ENCODE measurements around the gene ARL10. TPM values are rescaled to one million over a fixed set of nuclear protein-coding genes. Genes with fewer than 3 reads are reported as not detected.
"Not testable (repeated sequence)": the region's sequence is repeated elsewhere in the genome, so short reads cannot be mapped to it uniquely, and the experiment has no call there.

Gene ARL10
- total and polyA plus RNA-seq, 4 donors: 1.5 to 13.4 (median 4.3) TPM

DNA sequence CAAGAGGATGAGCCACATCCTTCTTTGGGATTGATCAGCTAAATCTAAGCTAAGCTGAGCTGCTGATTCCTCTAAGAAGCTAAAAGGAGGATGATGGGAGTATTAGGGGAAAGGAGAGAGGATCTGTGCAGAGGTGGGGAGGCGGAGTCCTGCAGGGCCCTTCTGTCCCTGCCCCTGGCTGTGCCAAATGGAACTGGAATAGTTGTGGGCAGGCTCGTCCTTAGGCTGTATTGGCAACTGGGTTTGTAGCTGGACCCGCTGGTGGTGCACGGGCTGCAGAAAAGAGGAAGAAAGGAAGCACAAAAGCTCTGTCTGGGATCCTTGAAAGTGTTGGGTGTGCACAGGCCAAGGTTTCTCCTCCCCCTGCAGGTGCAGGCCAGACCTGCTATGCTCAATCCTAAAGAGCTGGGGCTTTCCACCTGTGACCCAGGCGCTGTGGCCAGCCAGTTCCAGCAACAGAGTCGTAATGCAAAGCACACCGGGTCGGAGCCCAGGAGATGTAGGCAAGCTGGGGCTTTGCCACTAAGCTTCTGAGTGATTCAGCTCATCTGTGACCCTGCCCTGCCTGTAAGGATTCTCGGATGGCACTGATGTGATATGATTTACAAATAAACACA lies 41.3 kb downstream of the ARL10 start:
- 91 to 94% methylated on average over 9 of the region's 9 CpGs for WGBS, 2 donors

GRCh38 chr5:176407456-176408251 lies 42.4 kb downstream of the ARL10 start:
- WGBS, 2 donors: 94 to 99% methylated on average over 6 of the region's 6 CpGs
- Histone ChIP-seq H3K9ac (ENCODE audit: insufficient read depth in 1 of 2, low read length in 2 of 2) (no peak overlapping the region), H3K27ac (ENCODE audit: low read depth in 1 of 2, low read length in 1 of 2) (no peak overlapping the region), H3K27me3 (ENCODE audit: control insufficient read depth in 3 of 3, insufficient read depth in 3 of 3, low read length in 2 of 3) (no peaks in the 10 kb centered on the region), H3K4me1 (ENCODE audit: control insufficient read depth in 5 of 5, insufficient read depth in 5 of 5, low read length in 5 of 5) (peaks cover 0 to 8% (median 0%) of the 10 kb centered on the region in 5 donors), H3K36me3 (ENCODE audit: control insufficient read depth in 4 of 4, insufficient read depth in 4 of 4, low read length in 4 of 4) (peaks cover 0 to 24% (median 6%) of the 10 kb centered on the region in 4 donors), H3K9me3 (ENCODE audit: control insufficient read depth in 4 of 4, insufficient read depth in 3 of 4, low read length in 3 of 4) (no peaks in the 10 kb centered on the region), H3K4me3 (no peak overlapping the region)
- no peak for TF ChIP-seq CTCF (IDR thresholded peaks at IDR 0.05; ENCODE audit: control extremely low read depth, extremely low read depth)
- ATAC-seq (ENCODE audit: insufficient read depth, low FRiP score): no peak
- DNase-seq: peak in 1 of 3 donors; percentile 4

More for the DNA sequence above, 41.3 kb downstream of the ARL10 start:
- H3K9me3 ChIP-seq (ENCODE audit: control insufficient read depth in 4 of 4, insufficient read depth in 3 of 4, low read length in 3 of 4): no peaks in the 10 kb centered on the region
- no peak overlapping the region for H3K27ac ChIP-seq (ENCODE audit: low read depth in 1 of 2, low read length in 1 of 2)
- ATAC-seq (ENCODE audit: insufficient read depth, low FRiP score) (no peak), DNase-seq (peak in 1 of 3 donors; percentile 5)
- H3K4me1 ChIP-seq (ENCODE audit: control insufficient read depth in 5 of 5, insufficient read depth in 5 of 5, low read length in 5 of 5): peaks cover 0 to 8% (median 0%) of the 10 kb centered on the region in 5 donors
- no peak for TF ChIP-seq CTCF (IDR thresholded peaks at IDR 0.05; ENCODE audit: control extremely low read depth, extremely low read depth)
- H3K9ac ChIP-seq (ENCODE audit: insufficient read depth in 1 of 2, low read length in 2 of 2): no peak overlapping the region
- H3K36me3 ChIP-seq (ENCODE audit: control insufficient read depth in 4 of 4, insufficient read depth in 4 of 4, low read length in 4 of 4): peaks cover 0 to 24% (median 6%) of the 10 kb centered on the region in 4 donors
- no peaks in the 10 kb centered on the region for H3K27me3 ChIP-seq (ENCODE audit: control insufficient read depth in 3 of 3, insufficient read depth in 3 of 3, low read length in 2 of 3)
- no peak overlapping the region for H3K4me3 ChIP-seq

GRCh38 chr5:176408252-176408573 lies 42.9 kb downstream of the ARL10 start:
- not testable (repeated sequence) for DNase-seq; H3K27ac ChIP-seq (ENCODE audit: low read depth in 1 of 2, low read length in 1 of 2); H3K4me1 ChIP-seq (ENCODE audit: control insufficient read depth in 5 of 5, insufficient read depth in 5 of 5, low read length in 5 of 5); ATAC-seq (ENCODE audit: insufficient read depth, low FRiP score); H3K4me3 ChIP-seq; H3K27me3 ChIP-seq (ENCODE audit: control insufficient read depth in 3 of 3, insufficient read depth in 3 of 3, low read length in 2 of 3); H3K9ac ChIP-seq (ENCODE audit: insufficient read depth in 1 of 2, low read length in 2 of 2); H3K9me3 ChIP-seq (ENCODE audit: control insufficient read depth in 4 of 4, insufficient read depth in 3 of 4, low read length in 3 of 4)
- peaks cover 0 to 24% (median 6%) of the 10 kb centered on the region in 4 donors for H3K36me3 ChIP-seq (ENCODE audit: control insufficient read depth in 4 of 4, insufficient read depth in 4 of 4, low read length in 4 of 4)
- WGBS, 2 donors: 94% methylated on average over 10 of the region's 10 CpGs

DNA sequence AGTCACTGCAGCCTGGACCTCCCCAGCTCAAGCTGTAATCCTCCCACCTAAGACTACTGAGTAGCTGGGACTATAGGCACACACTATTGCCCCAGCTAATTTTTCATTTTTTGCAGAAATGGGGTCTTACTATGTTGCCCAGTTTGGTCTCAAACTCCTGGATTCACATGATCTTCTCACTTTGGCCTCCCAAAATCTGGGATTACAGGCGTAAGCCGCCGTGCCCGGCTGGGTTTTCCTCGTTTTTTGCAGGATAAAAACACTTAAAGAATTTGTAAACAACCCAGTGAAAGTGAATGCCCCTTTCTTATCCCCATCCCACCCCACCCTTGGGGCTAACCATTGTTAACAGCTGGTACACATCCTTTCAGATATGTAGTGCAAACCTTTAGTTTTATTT lies 43.3 kb downstream of the ARL10 start:
- DNase-seq (no peak), ATAC-seq (ENCODE audit: insufficient read depth, low FRiP score) (no peak)
- H3K9me3 ChIP-seq (ENCODE audit: control insufficient read depth in 4 of 4, insufficient read depth in 3 of 4, low read length in 3 of 4): no peaks in the 10 kb centered on the region
- H3K27me3 ChIP-seq (ENCODE audit: control insufficient read depth in 3 of 3, insufficient read depth in 3 of 3, low read length in 2 of 3): no peaks in the 10 kb centered on the region
- H3K9ac ChIP-seq (ENCODE audit: insufficient read depth in 1 of 2, low read length in 2 of 2): no peak overlapping the region
- H3K36me3 ChIP-seq (ENCODE audit: control insufficient read depth in 4 of 4, insufficient read depth in 4 of 4, low read length in 4 of 4): peaks cover 0 to 24% (median 6%) of the 10 kb centered on the region in 4 donors
- no peak overlapping the region for H3K27ac ChIP-seq (ENCODE audit: low read depth in 1 of 2, low read length in 1 of 2)
- no peak overlapping the region for H3K4me3 ChIP-seq
- WGBS, 2 donors: 86 to 91% methylated on average over 5 of the region's 5 CpGs
- peaks cover 0 to 8% (median 0%) of the 10 kb centered on the region in 5 donors for H3K4me1 ChIP-seq (ENCODE audit: control insufficient read depth in 5 of 5, insufficient read depth in 5 of 5, low read length in 5 of 5)
- no peak for TF ChIP-seq CTCF (IDR thresholded peaks at IDR 0.05; ENCODE audit: control extremely low read depth, extremely low read depth)

Data from lung (tissue), 12 donors.